Measurements from ENCODE around the gene ARVCF.

The ARVCF gene

DNA sequence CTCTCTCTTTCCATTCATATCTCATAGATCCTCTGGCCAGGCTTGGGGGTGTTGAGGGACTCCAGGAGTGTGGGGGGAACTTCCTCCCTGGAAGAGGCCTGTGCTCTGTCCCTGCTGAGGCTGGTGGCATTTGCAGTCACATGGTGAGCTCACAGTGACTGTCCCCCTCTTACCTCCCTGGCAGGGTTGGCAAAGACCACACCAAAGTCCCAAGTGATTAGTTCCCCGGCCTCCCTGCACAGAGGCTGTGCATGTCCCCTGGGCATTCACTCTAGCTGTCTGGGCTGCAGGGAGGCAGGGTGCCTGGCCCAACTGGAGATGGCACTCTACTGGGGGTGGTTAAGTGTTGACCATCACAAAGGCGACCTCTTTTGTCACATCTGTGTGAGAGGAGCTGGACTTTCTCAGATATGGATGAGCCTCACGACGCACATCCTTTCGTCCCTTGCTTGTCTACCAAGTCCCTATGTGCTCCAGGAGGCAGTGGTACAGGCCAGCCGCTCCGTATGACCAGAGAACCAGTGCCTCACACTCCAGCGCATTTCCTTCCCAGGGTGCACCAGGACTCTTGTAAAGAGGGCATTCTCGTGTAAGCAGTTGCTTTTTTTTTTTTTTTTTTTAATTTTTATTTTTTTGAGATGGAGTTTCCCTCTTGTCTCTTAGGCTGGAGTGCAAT lies 13.1 kb upstream of the ARVCF start:
- no peak for DNase-seq

DNA sequence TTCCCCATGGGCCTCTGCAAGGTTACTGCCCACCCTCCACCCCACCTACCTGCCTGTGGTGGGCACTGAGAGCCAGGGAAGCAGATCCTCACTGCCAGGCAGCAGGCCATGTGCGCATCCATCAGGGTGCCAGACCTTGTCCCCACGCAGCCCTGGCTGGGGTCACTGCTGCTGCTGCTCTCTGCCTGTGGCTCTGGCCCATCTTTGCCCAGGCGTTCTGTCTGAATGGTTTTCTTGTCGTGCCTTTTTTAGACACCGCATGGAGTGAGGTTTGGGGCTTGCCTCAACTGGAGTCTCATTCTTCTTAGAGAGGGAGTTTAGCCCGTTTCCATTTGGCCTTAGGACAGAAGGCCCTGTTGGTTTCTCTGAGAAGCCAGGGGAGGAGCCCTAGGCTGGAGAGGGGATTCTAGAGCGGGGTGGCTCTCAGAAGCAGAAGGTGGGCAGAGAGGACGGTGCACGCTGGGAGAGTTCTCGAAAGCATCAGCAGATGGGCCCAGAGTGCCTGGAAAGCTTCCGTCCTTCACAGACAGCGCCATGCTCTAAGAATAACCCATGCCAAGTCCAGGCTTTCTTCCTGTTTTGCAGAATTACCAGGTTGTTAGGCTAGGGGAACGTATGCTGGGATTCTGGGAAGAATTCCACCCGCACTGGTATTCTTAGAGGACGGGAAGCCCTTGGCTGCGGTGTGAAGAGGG lies 12.4 kb upstream of the ARVCF start:
- DNase-seq = no peak

DNA sequence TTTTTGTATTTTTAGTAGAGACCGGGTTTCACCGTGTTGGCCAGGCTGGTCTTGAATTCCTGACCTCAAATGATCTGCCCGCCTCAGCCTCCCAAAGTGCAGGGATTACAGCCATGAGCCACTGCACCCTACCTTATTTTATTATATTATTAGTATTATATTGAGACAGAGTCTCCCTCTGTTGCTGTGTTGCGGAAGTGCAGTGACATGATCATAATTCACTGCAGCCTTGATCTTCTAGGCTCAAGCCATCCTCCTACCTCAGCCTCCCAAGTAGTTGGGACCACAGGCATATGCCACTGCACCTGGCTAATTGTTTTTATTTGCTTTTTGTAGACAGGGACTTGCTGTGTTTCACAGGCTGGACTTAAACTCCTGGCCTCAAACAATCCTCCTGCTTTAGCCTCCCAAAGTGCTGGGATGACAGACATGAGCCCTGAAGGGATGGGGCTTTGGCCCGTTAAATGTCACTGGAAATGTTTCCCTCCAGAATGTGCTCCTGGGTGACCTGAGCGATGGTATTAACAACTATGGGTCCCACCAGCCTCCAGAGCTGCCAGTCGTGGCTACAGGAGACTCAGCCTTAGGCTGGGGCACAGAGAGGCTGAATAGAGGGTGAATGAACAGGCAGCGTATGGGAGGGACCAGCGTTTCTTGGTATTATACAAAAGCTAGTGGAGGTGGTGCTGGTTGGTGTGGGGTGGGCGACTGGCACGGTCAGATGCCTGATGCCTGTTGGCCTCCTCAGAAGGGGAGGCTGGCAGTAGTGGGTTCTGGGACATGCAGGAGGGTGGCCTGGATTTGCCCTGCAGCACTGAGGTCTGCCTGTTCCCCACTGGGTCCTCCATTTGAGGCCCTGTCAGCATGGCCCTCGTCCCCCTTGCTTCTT lies 11.6 kb upstream of the ARVCF start:
- DNase-seq = no peak

DNA sequence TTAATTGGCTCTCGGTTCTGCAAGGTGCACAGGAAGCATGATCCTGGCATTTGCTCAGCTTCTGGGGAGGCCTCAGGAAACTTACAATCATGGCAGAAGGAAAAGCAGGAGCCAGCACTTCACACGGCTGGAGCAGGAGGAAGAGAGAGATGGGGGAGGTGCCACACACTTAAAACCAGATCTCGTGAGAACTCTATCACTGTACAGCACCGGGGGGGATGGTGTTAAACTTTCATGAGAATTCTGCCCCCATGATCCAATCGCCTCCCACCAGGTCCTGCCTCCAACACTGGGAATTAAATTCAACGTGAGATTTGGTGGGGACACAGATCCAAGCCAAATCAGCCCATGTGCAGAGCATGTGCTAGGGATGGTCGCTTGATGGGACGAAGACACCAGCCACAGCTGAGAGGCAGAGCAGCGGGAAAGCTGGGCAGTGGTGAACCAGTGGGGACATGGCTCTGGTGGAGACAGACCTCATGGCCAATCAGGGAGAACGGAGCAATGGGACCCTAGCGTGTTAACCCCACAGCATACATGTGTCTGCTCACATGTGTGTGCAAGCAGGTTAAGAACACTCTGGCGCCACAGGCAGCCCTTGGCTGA lies 10.5 kb upstream of the ARVCF start:
- DNase-seq = no peak

DNA sequence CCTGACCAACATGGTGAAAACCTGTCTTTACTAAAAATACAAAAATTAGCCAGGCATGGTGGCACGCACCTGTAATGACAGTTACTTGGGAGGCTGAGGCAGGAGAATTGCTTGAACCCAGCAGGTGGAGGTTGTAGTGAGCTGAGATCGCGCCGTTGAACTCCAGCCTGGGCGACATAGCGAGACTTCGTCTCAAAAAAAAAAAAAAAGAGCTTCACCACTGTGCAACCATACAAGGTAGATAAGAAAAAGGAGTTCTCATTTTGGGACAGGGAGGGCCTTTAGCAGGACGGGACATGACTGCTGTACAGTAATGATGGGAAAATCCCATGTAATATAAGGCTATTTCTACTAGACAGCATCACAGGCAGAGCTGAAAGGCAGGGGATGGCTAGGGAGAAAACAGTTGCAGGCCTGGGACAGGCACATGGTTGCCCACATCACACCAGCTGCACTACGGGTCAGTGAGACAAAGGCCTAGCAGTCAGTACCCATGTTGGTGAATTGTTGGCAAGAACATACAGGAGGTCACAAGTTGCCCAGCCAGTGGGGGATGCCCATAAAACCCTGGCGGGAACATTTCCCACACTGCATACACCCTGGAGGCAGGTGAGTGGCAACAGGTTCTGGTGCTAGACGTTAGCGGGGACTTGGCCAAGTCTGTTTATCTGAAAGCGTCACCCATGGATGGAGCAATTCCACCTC lies 9.7 kb upstream of the ARVCF start:
- DNase-seq = no peak

DNA sequence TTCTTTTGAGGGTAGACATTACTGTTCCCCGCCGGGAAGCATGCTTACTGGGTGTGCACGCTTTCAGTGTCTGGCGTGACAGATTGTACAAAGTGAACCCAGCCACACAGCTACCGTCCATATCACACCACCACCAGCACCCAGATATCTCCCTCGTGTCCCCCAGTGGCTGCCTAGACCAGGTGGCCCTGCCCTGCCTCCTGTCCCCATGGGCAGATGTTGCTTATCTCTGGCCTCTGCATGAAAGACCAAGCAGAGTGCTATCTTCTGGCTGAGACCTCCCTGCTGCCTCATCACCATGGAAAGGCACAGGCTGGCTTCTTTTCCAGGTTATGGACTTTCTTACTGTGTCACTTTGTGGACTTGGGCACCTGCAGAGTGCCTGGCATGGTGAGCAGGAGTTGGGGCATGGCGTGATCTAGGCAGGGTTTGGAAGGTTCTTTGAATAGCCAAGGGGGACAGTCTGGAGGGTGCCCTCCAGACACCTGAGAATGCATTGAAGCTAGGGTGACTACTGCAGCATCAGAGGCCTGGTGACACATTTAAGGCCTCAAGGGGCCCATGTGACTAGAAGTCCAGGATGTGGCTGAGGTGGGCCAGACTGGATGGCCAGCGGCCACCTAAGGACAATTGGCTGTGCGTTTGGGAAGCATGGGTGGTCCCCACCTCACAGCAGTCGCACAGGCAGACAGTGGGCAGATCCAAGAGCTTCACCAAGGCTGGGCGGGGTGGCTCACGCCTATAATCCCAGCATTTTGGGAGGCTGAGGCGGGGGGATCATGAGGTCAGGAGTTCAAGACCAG lies 9.0 kb upstream of the ARVCF start:
- no peak for DNase-seq

DNA sequence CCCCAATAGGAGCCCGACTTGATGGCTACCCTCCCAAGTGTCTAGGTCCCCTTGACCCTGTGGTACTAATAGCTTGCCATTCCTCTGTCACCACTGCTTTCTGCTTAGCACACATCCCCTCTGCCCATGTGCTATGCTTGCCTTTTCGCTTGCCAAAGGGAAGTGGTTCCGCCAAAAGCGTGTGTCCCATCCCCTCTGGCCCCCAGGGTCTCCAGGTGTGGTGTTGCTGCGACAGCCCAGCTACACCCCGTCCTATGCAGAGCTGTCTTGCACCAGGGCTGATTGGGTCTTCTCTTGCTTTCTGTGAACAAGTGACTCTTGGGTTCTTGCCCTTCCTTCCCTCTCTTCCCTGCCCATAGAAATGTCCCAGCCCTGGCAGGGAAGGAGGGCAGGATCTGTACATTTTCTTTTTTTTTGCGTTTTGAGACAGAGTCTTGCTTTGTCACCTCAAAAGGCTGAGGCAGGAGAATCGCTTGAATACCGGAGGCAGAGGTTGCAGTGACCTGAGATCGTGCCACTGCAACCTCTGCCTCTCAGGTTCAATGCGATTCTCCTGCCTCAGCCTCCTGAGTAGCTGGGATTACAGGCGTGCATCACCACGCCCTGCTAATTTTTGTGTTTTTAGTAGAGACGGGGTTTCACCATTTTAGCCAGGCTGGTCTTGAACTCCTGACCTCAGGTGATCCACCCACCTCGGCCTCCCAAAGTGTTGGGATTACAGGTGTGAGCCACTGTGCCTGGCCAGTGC lies 8.2 kb upstream of the ARVCF start:
- DNase-seq = no peak

DNA sequence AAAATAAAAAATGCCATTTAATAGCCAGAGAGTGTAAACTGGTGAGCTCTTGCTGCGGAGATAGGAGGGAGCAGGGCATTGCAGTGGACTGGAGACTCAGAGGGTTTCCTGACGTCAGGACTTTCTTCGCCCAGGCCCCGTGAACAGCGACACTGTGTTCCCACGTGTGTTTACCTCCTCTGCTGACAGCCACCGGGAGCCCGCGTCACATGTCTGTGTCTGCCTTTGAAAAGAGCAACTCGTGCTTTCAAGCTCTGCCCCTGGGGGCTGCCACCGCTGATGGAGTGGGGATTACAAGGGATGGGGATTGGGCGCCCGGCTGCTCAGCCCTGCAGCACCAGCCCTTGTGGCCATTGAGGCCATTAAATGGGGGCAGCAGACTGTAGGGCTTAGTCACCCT lies 7.6 kb upstream of the ARVCF start:
- DNase-seq = no peak

DNA sequence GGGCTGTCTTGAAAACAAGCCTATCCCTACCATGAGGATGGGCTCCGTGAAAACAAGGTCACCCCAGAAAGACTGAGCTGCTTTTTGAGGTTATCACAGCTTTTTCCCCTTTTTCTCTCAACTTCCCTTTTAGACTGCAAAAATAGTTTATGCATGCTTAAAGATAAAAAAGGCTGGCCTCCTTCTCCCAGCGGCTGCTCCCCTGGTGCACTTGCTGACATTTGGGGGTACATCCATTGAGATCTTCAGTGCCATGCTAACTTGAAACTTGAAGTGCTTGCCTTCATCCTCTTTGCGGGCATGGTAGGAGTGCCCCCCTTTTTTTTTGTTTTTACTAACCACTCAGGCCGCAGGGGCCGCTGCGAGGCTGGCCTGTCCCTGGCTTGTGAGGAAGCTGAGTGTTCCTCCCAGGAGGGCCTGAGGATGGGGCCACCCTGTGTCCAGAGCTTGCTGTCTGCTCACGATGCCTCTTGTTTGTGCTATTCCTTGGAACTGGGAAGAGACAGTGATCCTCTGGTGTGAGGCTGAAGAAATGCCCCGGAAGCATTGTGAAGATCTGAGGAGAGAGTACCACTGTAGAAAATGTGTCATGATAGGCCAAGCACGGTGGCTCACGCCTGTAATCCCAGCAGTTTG lies 6.5 kb upstream of the ARVCF start:
- no peak for DNase-seq

DNA sequence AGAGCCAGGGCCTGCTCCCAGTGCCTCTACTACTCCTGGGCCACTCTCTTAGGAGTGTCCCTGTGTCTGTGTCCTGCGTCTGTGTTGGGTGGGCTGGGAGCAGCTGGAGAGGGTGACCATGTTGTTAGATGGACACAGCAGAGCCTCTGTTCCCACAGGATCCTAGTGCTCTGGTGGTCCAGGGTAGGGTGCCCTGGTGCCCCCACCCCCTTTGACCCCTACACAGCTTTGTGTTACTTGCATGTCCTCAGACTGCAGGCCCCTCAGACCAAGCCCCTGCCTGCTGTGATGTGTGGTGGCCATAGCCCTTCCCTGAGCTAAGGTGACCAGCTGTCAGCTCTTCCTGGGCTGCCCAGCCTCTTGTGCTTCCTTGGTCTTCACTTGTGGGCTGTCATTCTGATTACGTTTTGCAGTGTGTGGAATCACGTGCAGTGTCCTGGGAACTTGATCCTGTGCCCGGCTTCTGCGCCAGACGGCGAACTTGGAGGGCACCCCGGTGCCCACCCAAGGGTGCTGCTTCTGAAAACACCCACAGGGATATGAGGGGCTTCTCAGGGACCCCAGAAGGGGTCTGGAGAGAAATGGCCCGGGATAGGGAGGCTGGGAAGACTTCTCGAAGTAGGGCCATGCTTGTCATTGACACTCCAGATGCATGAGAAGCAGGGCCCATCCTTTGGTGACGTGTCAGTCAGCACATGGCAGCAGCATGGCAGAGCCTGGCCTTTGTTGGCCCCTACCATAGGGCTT lies 5.8 kb upstream of the ARVCF start:
- DNase-seq = no peak

DNA sequence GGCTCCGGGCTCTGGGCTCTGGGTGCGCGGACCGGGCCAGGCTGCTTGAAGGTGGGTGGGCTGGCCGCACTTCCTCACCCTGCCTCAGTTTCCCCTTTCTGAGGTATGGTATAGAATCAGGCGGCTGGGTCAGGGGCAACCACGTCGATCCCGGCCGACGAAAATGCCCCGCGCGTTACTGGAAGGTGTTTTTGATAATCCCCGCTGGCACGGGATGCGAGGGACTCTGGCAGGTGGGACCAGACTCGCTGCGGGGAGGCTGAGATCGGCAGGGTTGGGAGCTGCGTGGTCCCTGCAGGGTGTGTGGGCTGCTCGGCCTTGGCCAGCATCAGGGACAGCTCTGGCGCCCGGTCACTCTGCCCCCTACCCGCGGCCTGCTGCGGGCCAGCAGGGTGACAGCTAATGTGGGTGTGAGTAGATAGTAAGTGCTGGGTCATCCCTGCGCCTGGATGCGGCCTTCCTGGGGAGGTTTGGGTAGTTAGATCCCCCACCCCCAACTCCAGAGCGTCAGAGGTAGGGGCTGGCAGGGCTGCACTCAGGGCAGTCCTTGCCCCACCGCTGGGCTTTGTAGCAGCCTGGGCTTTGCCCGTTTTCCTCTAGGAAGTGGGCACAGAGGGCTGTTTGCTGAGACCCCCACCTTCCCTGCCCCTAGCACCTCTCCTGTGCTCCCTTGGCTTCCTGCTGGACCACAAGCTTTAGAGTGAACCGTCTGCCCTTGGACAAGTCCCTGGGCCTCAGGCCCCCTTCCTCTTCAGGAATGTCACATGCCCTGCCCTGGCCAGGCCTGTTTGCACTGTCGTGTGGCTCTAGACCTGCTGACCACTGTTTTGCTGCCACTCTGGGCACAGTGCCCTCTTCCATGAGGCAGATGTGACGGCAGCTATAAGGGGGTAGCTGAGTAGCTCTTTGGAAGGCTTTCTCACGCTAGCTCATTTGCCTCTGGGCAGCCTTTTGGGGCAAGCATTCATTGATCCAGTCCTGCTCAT lies 4.9 kb upstream of the ARVCF start:
- DNase-seq = no peak

DNA sequence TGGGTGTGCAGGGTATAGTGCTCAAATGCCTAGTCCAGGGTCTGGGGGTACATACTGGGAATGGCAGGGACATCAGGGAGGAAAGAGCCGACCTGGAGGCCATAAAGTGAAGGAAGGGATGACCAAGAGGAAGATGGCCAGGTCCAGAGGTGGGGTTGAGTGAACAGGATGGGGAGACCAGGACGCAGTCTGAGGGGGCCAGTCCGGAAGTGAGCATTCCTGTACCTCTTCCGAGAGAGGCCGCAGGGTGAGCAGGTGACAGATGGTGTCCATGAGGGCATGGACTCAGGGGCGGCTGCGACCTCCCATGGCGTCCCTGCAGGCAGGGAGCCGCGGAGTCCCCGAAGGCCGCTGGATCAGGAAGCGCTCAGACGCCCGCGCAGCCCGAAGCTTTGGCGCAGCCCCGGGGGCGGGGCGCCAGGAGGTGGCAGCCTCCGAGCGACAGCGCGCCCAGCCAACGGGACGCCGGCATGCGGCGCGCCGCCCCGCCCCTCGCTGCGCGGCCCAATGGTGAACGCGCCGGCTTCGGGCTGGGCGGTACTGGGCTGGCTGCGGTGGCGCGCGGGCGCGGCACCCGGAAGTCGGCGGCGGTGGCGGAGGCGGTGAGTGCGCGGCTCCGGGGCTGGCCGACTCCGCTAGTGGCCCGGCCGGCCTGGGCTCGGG lies 4.0 kb upstream of the ARVCF start, which contains the start of gene TANGO2:
Gene TANGO2 (plus strand): TSS at position 578 of the 663 bp plus-strand sequence. CDS start 15,689 bp downstream, outside the sequence.
- peak; percentile 73 for DNase-seq

DNA sequence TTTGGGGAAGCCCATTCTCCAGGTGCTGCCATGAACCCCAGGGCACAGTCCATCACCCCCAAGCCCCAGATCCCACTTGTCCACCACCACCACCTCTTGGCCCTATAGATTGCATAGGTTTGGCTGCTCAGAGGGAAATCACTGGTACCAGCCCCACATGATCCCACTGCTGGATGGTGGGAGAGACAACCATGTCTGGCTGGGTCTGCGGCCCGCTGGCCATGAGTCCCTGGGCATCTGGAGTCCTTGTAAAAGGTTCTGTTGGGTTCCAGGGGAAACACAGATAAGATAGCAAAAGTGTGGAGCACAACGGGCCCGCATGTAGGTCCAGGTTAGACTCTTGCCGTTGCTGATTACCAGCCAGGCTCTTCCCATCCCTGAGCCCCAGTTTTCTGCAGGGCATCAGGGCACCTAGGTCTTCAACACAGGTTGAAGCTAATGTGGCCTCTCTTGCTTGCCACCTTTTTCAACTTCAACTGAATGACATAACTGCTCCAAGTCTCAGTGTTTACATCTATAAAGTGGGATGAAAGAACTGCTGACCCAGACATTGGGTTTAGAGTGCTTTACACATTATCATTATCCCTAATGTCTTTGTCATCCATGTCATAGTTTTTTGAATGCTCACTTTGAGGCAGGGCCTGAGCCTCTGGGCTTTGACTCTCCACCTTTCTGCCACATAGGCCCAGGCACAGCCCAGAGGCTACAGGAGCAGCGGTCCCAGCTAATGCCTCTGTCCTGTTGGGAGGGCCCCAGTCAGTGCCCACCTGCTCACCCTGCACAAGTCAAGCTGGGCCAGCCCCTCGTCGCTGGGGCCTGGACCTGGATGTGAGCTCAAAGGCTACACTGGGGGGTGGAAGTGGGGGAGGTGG lies 3.3 kb upstream of the ARVCF start:
- no peak for DNase-seq

DNA sequence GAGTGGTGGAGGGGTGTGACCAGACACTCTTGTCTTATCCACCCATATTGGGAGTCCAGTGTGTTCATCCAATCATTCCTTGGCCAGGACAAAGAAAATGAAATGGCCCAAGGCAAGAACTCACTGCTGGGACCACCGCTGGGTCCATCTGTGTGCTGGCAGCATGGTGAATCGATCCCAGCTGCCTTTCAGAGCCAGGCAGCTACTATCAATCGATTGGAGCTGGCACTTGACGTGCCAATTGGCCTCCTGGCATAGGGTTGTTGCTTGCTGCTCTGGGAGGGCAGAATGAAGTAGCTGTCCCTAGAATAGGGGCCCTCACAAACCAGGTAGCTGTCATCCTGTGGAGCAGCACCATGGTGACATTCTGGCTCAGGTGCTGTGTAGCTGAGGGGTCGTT lies 1.4 kb upstream of the ARVCF start:
- no peak for DNase-seq

DNA sequence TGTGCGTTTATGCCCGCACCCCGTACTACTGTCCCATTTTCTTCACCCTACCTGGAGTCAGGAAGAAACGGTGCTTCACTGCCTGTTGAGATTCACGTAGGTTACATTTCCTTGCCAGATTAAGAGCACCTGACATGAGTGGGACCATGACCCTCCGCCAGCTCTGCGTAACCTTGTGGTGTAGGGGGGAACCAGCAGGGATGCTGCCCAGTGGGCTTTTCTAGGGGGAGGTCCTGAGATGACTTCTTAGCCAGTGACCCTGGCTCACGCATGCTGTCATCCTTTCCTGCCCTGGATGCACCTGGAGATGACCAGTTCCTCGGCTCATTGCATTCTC lies 967 bp upstream of the ARVCF start:
- DNase-seq = no peak

DNA sequence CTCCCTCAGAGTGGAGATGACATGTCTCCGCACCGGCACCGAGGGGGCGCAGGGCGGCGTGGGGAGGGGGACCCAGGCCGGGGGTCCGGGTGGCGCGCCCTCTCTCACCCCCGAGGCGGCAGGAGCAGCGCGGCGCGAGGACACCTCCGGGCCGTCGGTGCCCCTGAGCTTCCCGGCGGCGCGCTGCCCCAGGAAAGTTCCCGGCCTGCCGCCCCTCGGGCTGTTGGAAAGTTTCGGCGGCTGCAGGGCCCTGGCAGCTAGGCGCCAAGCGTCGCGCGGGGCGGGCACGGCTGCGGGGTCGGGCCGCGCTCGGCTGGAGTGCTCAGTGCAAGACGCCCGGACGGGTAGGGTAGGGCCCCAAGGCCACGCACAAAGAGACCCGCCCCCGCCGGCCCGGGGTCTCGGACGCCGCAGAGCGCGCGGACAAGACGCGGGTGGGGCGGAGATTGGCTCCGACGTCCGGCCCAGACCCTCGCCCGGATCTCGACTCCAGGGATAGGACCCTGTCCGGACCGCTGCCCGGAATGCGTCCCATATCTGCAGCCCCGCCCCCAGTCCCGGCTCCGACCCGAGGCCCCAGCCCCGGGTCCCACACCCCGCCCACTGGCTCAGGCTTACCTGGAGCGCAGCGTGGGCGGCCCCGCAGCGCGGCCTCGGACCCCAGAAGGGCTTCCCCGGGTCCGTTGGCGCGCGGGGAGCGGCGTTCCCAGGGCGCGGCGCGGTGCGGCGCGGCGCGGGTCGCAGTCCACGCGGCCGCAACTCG lies 471 bp downstream of the ARVCF start:
- DNase-seq = no peak
